ENCODE measurements around the gene ZNF536. TPM values are rescaled to one million over a fixed set of nuclear protein-coding genes. Genes with fewer than 3 reads are reported as not detected.

Gene ZNF536
- total RNA-seq, 6 experiments from 2014 or later: 0.25 TPM; not detected in 5

- H3K9me3 ChIP-seq: no peaks in the 10 kb centered on the region
- TF ChIP-seq CTCF (IDR thresholded peaks at IDR 0.05): no peak
- no peak for TF ChIP-seq POLR2A (IDR thresholded peaks at IDR 0.05)
- 35% methylated on average over 3 of the region's 7 CpGs for WGBS (ENCODE audit: insufficient coverage, low coverage, low lambda C conversion rate, missing lambda C conversion rate)
- no peaks in the 10 kb centered on the region for H3K27me3 ChIP-seq
- H3K27ac ChIP-seq: no peak overlapping the region
- intact Hi-C loops (cut with DNase I): no loop called here
- ATAC-seq (no peak), DNase-seq (peak in 1 of 3 donors; percentile 15)
- H3K36me3 ChIP-seq: no peaks in the 10 kb centered on the region
- H3K4me1 ChIP-seq: no peaks in the 10 kb centered on the region
- no peak overlapping the region for H3K4me3 ChIP-seq
Measured at GRCh38 chr19:30367006-30367405, 5.2 kb upstream of the ZNF536 start.

GRCh38 chr19:30367421-30367820 is 4.8 kb upstream of the ZNF536 start:
- no peaks in the 10 kb centered on the region for H3K4me1 ChIP-seq
- peaks cover 0 to 3% of the 10 kb centered on the region in 2 donors for H3K27me3 ChIP-seq
- no peak overlapping the region for H3K4me3 ChIP-seq
- H3K27ac ChIP-seq: no peak overlapping the region
- no peak for DNase-seq
- no peaks in the 10 kb centered on the region for H3K36me3 ChIP-seq
- no peak for ATAC-seq
- no peaks in the 10 kb centered on the region for H3K9me3 ChIP-seq
- no peak for TF ChIP-seq CTCF (IDR thresholded peaks at IDR 0.05)
- 76% methylated on average over 4 of the region's 9 CpGs for WGBS (ENCODE audit: insufficient coverage, low coverage, low lambda C conversion rate, missing lambda C conversion rate)
- intact Hi-C loops (cut with DNase I): no loop called here

- DNase-seq: no peak
- H3K4me1 ChIP-seq: no peaks in the 10 kb centered on the region
- H3K4me3 ChIP-seq: no peak overlapping the region
- no peaks in the 10 kb centered on the region for H3K9me3 ChIP-seq
- intact Hi-C loops (cut with DNase I): no loop called here
- H3K27ac ChIP-seq: no peak overlapping the region
- 52% methylated on average over 4 of the region's 6 CpGs for WGBS (ENCODE audit: insufficient coverage, low coverage, low lambda C conversion rate, missing lambda C conversion rate)
- H3K27me3 ChIP-seq: peaks cover 0 to 6% of the 10 kb centered on the region in 2 donors
- no peak for ATAC-seq
- TF ChIP-seq CTCF (IDR thresholded peaks at IDR 0.05): no peak
- TF ChIP-seq POLR2A (IDR thresholded peaks at IDR 0.05): no peak
- no peaks in the 10 kb centered on the region for H3K36me3 ChIP-seq
Measured at GRCh38 chr19:30369833-30370232, 2.4 kb upstream of the ZNF536 start.

- H3K9me3 ChIP-seq: no peaks in the 10 kb centered on the region
- intact Hi-C loops (cut with DNase I): no loop called here
- H3K4me1 ChIP-seq: no peaks in the 10 kb centered on the region
- no peak for ATAC-seq
- no peak for DNase-seq
- no peak overlapping the region for H3K27ac ChIP-seq
- no peak for TF ChIP-seq CTCF (IDR thresholded peaks at IDR 0.05)
- no peak for TF ChIP-seq POLR2A (IDR thresholded peaks at IDR 0.05)
- H3K36me3 ChIP-seq: no peaks in the 10 kb centered on the region
- H3K27me3 ChIP-seq: peaks cover 0 to 7% of the 10 kb centered on the region in 2 donors
- no peak overlapping the region for H3K4me3 ChIP-seq
- WGBS (ENCODE audit: insufficient coverage, low coverage, low lambda C conversion rate, missing lambda C conversion rate): 57% methylated on average over 6 of the region's 6 CpGs
Measured at GRCh38 chr19:30371161-30371836, 885 bp upstream of the ZNF536 start.

Measured in right lobe of liver (tissue), 6 donors.